NCI-H2227 (cell line): Measurements from ENCODE around the gene ZNF582.
A peak's percentile ranks its signal among the peaks of the same experiment; 100 is the strongest.
"Not testable (repeated sequence)": the region's sequence is repeated elsewhere in the genome, so short reads cannot be mapped to it uniquely, and the experiment has no call there.

Experiments
- DNase-seq: peaks from one replicate; lab custom pipeline; 2025; ENCODE audit not compliant: unreplicated experiment; lab: John Stamatoyannopoulos, UW

The ZNF582 gene

DNA sequence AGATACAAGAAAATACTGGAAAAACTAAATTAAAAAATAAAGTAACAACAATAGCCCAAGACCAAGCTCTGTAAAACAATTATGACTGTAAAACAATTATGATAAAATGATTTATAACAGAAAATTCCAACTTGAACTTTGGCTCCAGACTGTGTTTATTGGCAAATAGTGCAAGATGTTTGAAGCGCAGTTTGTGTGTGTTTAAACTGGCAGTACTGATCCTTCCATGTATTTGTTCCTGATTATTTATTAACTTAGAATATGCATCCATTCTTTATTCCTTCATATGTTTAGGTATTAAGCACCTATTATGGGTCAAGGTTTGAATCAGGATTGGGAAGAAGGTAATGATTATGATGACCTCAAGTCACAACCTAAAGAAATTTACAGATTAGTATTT, 37.8 kb downstream of the ZNF582 start:
- no peak for DNase-seq

DNA sequence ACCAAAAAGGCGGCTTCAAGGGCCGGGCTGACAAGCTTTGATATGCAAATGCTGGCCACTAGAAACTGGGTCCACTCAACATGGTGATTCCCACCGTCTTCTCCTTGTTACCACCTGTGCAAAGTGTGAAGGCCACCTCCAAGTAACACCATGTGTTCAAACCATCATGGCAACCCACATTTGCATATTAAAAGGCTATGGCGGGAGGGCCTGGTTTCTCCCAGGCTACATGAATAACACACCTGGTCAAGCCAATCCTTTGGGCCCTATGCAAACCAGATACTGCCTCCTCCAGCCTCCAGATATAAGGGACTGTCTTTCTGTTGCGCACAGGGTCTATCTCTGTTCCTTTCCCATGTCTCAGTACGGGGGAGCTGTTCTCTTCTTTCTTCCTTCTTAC, 42.1 kb downstream of the ZNF582 start:
- no peak for DNase-seq

DNA sequence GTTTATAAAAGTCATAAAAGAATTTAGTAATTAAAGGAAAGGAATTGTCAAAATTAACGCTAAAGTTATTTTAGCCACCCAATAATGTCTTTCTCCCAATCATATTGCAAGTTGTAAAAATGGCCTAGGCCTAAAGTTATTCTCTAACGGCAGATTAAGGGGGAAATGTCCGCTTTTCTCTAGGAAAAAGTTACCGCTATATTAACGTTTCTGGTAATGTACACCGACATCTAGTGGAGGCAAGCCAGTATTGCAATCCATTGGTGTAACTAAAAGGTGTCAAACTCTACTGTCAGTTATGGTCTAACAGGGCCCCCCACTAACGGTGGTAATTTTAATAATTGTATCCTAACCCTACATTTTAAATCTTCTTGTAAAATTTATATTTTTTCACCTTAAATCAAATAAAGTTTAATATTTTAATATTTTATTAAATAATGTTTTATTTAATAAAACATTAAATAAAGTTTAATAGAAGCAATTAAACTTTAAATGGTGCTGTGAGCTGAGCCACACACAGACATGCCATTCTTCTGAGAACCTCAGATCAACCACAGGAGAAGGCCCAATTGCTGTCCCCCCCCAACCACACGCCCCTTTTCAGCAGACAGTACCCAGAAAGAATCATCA, 42.8 kb downstream of the ZNF582 start:
- DNase-seq: peak; percentile 80

DNA sequence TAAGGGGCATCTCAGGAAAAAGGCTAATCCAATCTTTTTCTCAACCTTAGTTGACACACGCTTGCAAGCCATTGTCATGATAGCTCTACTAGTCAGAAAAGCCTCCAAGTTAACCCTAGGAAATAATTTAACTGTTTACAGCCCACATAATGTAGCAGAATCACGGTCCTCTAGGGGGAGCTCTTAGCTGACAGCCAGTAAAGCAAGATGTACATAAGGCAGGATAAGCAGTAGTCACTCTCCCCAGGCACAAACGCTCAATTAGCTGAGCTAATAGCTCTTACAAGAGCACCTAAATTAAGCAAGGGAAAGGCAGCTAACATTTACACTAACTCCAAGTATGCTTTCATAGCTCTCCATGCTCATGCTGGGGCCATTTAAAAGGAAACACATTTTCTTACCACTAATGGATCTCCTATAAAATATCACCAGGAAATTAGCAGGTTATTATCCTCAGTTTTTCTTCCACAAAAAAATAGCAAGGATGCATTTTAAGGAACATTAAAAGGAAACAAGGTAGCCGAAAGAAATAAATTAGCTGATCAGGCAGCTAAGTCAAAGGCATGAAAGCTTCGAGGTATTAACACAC, 45.0 kb downstream of the ZNF582 start:
- DNase-seq: peak; percentile 26

DNA sequence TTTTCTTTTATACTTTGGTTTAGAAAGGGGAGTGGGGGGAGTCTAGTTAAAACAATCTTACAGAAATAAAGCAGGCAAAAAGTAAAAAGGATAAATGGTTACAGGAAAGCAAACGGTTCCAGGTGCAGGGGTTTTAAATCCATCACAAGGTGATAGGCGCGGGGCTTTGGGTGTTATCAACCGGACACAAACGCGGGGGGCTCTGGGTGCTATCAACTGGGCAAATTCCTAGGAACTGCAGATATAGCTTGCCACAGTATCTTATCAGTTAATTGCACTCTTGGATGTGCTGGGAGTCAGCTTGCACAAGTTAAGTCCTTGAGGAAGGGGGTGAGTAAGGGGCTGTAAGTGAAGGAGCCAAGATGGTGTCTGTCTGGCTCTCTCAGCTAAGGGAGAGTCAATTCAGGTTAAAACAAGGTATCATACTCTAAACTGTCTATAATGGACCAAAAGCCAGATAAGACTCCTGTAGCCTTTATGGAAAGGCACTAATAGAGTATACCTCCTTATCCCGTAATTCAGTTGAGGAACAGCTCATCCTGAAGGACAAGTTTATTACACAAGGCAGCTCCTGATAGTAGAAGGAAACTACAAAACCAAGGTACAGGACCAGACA, 46.1 kb downstream of the ZNF582 start:
- DNase-seq: no peak

DNA sequence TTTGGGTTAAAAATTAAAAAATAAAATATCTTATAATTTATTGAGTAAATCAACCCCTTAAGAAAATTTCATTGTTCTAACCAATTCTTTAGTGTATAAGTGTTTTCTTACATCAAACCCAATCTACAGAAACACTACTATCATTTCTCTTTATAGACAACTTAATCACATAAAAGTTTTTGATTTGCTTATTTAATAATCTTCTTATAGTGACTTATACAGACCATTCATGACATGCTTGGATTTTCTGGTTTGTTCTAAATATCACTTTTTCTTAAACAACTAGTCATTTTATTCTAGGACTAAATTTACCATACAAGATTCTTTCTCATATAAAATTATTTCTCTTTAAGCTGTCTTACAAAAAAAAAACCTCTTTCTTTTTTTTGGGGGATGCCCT, 51.4 kb downstream of the ZNF582 start:
- DNase-seq: no peak

DNA sequence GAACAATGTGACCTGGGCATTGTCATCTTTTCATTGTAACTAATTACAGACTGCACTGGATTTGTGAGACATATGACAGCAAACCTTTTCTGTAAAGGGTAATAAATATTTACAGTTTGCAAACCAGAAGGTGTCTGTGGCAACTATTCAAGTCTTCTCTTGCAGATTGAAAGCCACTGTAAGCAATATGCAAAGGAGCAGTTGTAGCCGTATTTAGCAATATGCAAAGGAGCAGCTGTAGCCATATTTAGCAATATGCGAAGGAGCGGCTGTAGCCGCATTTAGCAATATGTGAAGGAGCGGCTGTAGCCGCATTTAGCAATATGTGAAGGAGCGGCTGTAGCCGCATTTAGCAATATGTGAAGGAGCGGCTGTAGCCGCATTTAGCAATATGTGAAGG, 54.3 kb downstream of the ZNF582 start:
- not testable (repeated sequence) for DNase-seq

DNA sequence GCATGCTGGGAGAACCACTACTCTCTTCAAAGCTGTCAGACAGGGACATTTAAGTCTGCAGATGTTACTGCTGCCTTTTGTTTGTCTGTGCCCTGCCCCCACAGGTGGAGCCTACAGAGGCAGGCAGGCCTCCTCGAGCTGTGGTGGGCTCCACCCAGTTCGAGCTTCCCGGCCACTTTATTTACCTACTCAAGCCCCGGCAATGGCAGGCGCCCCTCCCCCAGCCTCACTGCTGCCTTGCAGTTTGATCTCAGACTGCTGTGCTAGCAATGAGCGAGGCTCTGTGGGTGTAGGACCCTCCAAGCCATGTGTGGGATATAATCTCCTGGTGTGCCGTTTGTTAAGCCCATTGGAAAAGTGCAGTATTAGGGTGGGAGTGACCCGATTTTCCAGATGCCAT, 56.3 kb downstream of the ZNF582 start:
- not testable (repeated sequence) for DNase-seq

DNA sequence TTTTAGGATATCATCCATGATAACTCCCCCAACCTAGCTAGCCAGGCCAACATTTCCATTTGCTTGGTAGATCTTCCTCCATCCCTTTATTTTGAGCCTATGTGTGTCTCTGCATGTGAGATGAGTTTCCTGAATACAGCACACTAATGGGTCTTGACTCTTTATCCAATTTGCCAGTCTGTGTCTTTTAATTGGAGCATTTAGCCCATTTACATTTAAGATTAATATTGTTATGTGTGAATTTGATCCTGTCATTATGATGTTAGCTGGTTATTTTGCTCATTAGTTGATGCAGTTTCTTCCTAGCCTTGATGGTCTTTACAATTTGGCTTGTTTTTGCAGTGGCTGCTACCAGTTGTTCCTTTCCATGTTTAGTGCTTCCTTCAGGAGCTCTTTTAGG, 58.0 kb downstream of the ZNF582 start:
- DNase-seq: not testable (repeated sequence)

DNA sequence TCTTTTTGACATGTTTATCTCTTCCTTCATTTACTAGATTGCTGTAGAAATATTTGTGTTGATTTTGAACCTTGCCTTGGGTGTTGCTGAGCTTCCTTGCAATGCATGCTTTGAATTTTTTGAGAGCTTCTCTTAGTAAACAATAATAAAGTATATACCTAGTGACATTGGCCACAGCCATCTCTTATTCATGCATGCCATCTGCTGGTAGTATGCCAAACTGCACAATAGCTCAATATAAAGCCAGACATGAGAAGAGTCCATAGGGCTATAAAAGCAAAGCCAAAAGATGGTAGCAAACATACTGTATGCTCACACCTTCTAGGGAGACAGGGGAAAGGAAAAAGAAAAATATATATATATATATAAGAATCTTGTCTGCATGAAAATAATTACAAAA, 59.8 kb downstream of the ZNF582 start:
- peak; percentile 87 for DNase-seq
